Hepatocyte (in vitro differentiated cells): ENCODE measurements around the gene GAPT. TPM values are rescaled to one million over a fixed set of nuclear protein-coding genes. Genes with fewer than 3 reads are reported as not detected.

Source experiments
- DNase-seq: peaks from one replicate; pipeline ENCODE4 v3.0.0-alpha.2; 2016; ENCODE audit warnings: low spot score
- H2AFZ ChIP-seq: fragments of 200-600 bp; sonication (generic); 2 replicates; pipeline ENCODE4 v1.6.0; 2016; ENCODE audit warnings: antibody characterized with exemption, mild to moderate bottlenecking
- H3K27ac ChIP-seq: fragments of 200-600 bp; sonication (generic); 2 replicates; pipeline ENCODE4 v1.5.1; 2016; ENCODE audit warnings: mild to moderate bottlenecking
- H3K27me3 ChIP-seq: fragments of 200-600 bp; sonication (generic); 2 replicates; pipeline ENCODE4 v1.6.1; 2016
- H3K36me3 ChIP-seq: fragments of 200-600 bp; sonication (generic); replicated peaks from 2 replicates; pipeline ENCODE4 v1.5.1; 2016; ENCODE audit warnings: low read depth; ENCODE audit not compliant: insufficient read depth
- H3K4me1 ChIP-seq: fragments of 200-600 bp; sonication (generic); 2 replicates; pipeline ENCODE4 v1.5.1; 2016; ENCODE audit warnings: mild to moderate bottlenecking, moderate library complexity; ENCODE audit not compliant: insufficient read depth
- H3K4me2 ChIP-seq: fragments of 200-600 bp; sonication (generic); 2 replicates; pipeline ENCODE4 v1.6.0; 2016
- H3K4me3 ChIP-seq: fragments of 200-600 bp; sonication (generic); 2 replicates; pipeline ENCODE4 v1.5.1; 2016; ENCODE audit warnings: mild to moderate bottlenecking
- H3K79me2 ChIP-seq: fragments of 200-600 bp; sonication (generic); 2 replicates; pipeline ENCODE4 v1.6.0; 2017; ENCODE audit warnings: mild to moderate bottlenecking
- H3K9me2 ChIP-seq: fragments of 200-600 bp; sonication (generic); replicated peaks from 2 replicates; pipeline ENCODE4 v1.6.0; 2017; ENCODE audit warnings: mild to moderate bottlenecking; ENCODE audit not compliant: insufficient read depth
- H3K9me3 ChIP-seq: fragments of 200-600 bp; sonication (generic); 2 replicates; pipeline ENCODE4 v1.5.1; 2016; ENCODE audit warnings: low read depth, mild to moderate bottlenecking
- H4K20me1 ChIP-seq: fragments of 200-600 bp; sonication (generic); 2 replicates; pipeline ENCODE4 v1.6.0; 2016; ENCODE audit warnings: mild to moderate bottlenecking; ENCODE audit not compliant: insufficient read depth, poor library complexity, severe bottlenecking
- EZH2 ChIP-seq: fragments of 200-600 bp; sonication (generic); IDR thresholded peaks from 2 replicates; pipeline ENCODE4 v1.6.1; 2016; ENCODE audit warnings: antibody characterized with exemption, mild to moderate bottlenecking, borderline replicate concordance
- EZH2phosphoT487 ChIP-seq: fragments of 200-600 bp; sonication (generic); IDR thresholded peaks from one replicate; pipeline ENCODE4 v1.6.1; 2018; ENCODE audit warnings: antibody characterized with exemption, mild to moderate bottlenecking, low read depth, moderate library complexity; ENCODE audit not compliant: unreplicated experiment, severe bottlenecking
- WGBS: methylation state at CpG from one replicate; pipeline ENCODE4 v1.1.6; 2016; ENCODE audit warnings: low lambda C conversion rate; ENCODE audit errors: missing lambda C conversion rate; 5-methylcytosine and 5-hydroxymethylcytosine counted together
- microRNA-seq: library from miRNA; unstranded; fragments of <30 nt; microRNA quantifications from one replicate; pipeline ENCODE4, GENCODE V29; 2017
- polyA plus RNA-seq: library from polyadenylated mRNA; unstranded; fragments of >200 nt; fragmentation: Nextera tagmentation; extraction: Ambion mirVana; gene quantifications from 2 replicates; pipeline ENCODE4 v1.2.1, GENCODE V29; 2016
- small RNA-seq: library from RNA; depleted of rRNA; stranded (forward); fragments of <200 nt; gene quantifications from one replicate; pipeline ENCODE3, GENCODE V24; 2014
- total RNA-seq: library from RNA; depleted of rRNA; stranded (reverse); fragments of >200 nt; gene quantifications from 2 replicates; pipeline ENCODE4 v1.2.3, GENCODE V29; 2014
- TF ChIP-seq, protein P1 (sequence below): fragments of 200-600 bp; sonication (generic); IDR thresholded peaks from 2 replicates; pipeline ENCODE4 v1.5.1; 2016; ENCODE audit warnings: antibody characterized with exemption, mild to moderate bottlenecking; ENCODE audit not compliant: poor library complexity

The GAPT gene
- total and polyA plus RNA-seq, 2 experiments from 2014 or later, result not detected

DNA sequence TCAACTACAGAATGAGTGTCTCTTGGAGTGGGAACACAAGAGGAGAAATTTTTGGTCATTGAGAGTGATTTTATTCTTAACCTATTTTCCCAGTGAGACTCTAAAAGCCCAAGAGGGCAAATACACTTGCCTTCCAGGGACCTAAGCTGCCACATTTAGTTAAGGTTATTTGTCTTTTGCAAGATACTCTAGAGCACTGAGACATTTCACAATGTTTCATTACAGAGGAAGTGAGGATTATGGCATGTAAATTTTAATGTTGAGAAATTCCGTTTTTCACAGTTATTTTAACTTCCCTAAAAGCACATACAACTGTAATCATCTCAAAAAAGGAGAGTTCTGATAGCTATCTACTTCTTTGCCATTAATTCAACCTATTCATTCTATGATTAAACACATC lies 53.0 kb downstream of the GAPT start:
- Histone ChIP-seq H4K20me1 (no peaks in the 10 kb centered on the region), H3K27ac (no peak overlapping the region), H3K27me3 (no peaks in the 10 kb centered on the region), H3K79me2 (no peaks in the 10 kb centered on the region), H3K9me3 (no peaks in the 10 kb centered on the region), H3K4me1 (no peaks in the 10 kb centered on the region), H3K4me3 (no peak overlapping the region), H3K4me2 (no peak overlapping the region), H3K36me3 (no peaks in the 10 kb centered on the region), H3K9me2 (no peaks in the 10 kb centered on the region), H2AFZ (no peak overlapping the region)
- DNase-seq, result no peak
- 52% methylated on average over 1 of the region's 1 CpG for WGBS
- TF ChIP-seq EZH2phosphoT487, result no peak
- TF ChIP-seq EZH2, result no peak
- TF ChIP-seq, protein P1, sequence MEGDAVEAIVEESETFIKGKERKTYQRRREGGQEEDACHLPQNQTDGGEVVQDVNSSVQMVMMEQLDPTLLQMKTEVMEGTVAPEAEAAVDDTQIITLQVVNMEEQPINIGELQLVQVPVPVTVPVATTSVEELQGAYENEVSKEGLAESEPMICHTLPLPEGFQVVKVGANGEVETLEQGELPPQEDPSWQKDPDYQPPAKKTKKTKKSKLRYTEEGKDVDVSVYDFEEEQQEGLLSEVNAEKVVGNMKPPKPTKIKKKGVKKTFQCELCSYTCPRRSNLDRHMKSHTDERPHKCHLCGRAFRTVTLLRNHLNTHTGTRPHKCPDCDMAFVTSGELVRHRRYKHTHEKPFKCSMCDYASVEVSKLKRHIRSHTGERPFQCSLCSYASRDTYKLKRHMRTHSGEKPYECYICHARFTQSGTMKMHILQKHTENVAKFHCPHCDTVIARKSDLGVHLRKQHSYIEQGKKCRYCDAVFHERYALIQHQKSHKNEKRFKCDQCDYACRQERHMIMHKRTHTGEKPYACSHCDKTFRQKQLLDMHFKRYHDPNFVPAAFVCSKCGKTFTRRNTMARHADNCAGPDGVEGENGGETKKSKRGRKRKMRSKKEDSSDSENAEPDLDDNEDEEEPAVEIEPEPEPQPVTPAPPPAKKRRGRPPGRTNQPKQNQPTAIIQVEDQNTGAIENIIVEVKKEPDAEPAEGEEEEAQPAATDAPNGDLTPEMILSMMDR, result no peak

DNA sequence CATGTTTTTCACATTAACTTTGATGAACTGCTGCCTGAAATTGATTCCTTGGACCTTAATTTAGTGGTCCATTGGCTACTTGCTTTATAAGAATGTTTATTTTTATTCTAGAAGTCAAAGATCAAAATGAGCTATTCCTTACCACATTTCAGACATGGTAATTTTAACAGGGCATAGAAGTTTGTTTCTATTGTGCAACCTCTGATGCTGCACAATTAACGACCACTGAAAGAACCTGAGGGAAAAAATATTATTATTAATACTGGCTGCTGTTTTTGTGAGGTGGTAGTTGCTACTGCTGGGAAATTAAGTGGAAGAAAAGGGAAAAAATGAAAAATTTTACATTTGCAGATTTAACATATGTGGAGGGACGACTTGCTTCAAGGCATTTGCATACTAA lies 53.7 kb downstream of the GAPT start:
- H3K9me3 ChIP-seq, result no peaks in the 10 kb centered on the region
- H3K79me2 ChIP-seq, result no peaks in the 10 kb centered on the region
- no peak overlapping the region for H3K27ac ChIP-seq
- H3K4me3 ChIP-seq, result no peak overlapping the region
- no peaks in the 10 kb centered on the region for H3K27me3 ChIP-seq
- DNase-seq, result no peak
- 84% methylated on average over 2 of the region's 2 CpGs for WGBS
- TF ChIP-seq EZH2phosphoT487, result no peak
- no peak for TF ChIP-seq EZH2
- TF ChIP-seq, protein P1, result no peak
- no peaks in the 10 kb centered on the region for H3K9me2 ChIP-seq
- no peak overlapping the region for H3K4me2 ChIP-seq
- no peaks in the 10 kb centered on the region for H3K4me1 ChIP-seq
- H4K20me1 ChIP-seq, result no peaks in the 10 kb centered on the region
- H2AFZ ChIP-seq, result no peak overlapping the region
- H3K36me3 ChIP-seq, result no peaks in the 10 kb centered on the region

DNA sequence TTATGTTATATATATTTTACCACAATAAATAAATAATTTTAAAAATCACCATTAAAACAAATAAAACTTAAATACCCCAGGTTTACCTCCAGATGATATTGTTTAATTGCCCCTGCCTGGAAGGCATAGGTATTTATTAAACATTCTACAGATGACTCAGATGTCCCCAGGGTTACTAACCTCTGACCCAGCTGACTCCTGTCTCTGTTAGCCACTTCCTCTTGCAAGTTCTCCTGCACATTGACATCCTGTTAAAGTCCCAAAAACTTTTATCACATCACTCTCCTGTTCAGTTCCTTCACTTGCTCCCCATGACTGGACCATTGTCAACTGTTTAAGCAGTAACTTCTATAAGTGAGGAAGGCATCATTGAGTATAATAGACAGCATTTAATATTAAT lies 54.7 kb downstream of the GAPT start:
- TF ChIP-seq, protein P1, result no peak
- TF ChIP-seq EZH2 (no peak), EZH2phosphoT487 (no peak)
- Histone ChIP-seq H3K79me2 (no peaks in the 10 kb centered on the region), H3K4me1 (no peaks in the 10 kb centered on the region), H3K9me3 (no peaks in the 10 kb centered on the region), H4K20me1 (no peaks in the 10 kb centered on the region), H3K27ac (no peak overlapping the region), H3K4me2 (no peak overlapping the region), H3K27me3 (no peaks in the 10 kb centered on the region), H2AFZ (no peak overlapping the region), H3K36me3 (no peaks in the 10 kb centered on the region), H3K9me2 (no peaks in the 10 kb centered on the region), H3K4me3 (no peak overlapping the region)
- DNase-seq, result no peak

Small RNA genes lying within 50 kb of the gene (microRNA-seq; reads per million reads assigned to microRNA genes)
- not detected for gene MIR548AE2

Small RNA genes lying within 50 kb of the gene (small RNA-seq; reads per million reads assigned to genes)
- gene MIR548AE2, result not detected

Other genes with a start within 250 kb of the GAPT start
- 183 and 186 TPM in 2 replicates for gene PLK2, start 31.3 kb upstream of the GAPT start, total RNA-seq
- gene PLK2, start 31.3 kb upstream of the GAPT start, polyA plus RNA-seq, result 96.2 and 98.0 TPM in 2 replicates
- 3.9 and 5.2 TPM in 2 replicates for gene RAB3C, start 91.6 kb downstream of the GAPT start, total RNA-seq
- 3.4 and 6.4 TPM in 2 replicates for gene RAB3C, start 91.6 kb downstream of the GAPT start, polyA plus RNA-seq